ENCODE results near the gene SPOUT1.
"Not testable (repeated sequence)": the region's sequence is repeated elsewhere in the genome, so short reads cannot be mapped to it uniquely, and the experiment has no call there.

The SPOUT1 gene

GRCh38 chr9:128809831-128810230, 19.8 kb downstream of the SPOUT1 start:
- DNase-seq, result no peak

DNA sequence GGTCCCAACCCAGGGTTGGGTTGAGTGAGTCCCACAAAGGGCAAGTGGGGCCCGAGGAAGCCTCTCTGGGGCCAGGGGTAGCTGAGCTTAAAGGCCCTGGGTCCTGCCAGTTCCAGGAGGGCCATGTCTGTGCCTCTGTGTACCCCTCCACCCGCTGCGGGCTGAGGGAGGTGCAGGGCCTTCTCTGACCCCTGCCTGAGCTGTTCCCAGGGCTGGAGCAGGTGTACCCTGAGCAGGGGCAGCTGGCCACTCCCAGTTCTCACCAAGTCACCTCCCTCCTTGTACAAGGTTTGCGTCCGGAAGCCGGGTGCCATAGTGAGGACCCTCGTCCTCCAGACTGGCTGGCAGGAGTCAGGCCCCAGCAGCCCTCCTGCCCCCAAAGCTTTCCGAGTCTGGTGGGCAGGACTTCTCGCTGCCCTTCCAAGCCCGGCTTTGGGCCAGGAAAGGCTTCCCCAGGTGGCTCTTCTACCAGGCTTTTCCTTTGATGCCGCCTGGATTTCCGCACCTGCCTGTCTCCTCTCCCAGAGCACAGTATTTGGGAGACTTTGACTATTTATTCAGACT, 20.5 kb downstream of the SPOUT1 start:
- no peak for DNase-seq

GRCh38 chr9:128808543-128808942, 21.1 kb downstream of the SPOUT1 start:
- no peak for DNase-seq

- DNase-seq, result no peak
These were observed 21.8 kb downstream of the SPOUT1 start for GRCh38 chr9:128807827-128808226.

DNA sequence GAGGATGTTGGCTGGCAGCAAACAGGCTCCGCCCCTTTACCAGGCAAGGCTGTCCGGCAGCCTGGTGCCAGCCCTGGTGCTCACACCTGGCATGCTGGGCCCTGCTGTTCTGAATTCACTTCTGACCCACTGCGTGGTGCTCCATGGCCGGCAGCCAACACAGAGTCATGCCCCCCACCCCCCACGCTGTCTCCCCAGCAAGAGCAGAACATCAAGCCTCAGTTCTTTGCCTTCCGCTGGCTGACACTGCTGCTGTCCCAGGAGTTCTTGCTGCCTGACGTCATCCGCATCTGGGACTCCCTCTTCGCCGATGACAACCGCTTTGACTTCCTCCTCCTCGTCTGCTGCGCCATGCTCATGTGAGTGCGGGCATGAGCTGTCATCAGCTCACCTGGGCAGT, 23.9 kb downstream of the SPOUT1 start:
- no peak for DNase-seq

GRCh38 chr9:128802482-128802881, 27.1 kb downstream of the SPOUT1 start:
- no peak for DNase-seq

GRCh38 chr9:128800061-128800460, 29.5 kb downstream of the SPOUT1 start:
- DNase-seq, result no peak

DNA sequence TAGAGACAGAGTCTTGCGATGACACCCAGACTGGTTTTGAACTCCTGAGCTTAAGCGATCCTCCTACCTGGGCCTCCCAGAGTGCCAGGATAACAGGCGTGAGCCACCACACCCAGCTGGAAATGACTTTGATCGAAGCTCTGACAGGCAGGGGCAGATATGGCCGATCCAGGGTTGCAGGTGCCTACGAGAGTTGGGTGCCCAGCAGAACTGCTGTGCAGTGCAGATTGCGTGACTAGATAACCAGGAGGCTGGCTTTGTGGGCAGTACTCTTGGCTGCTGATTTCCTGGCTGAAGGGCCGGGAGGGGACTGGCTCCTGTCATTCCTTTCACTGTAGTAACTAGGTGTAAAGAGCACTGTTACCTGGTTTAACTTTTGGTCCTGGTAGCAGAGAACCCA, 30.7 kb downstream of the SPOUT1 start:
- DNase-seq, result no peak

- not testable (repeated sequence) for DNase-seq
These were observed 34.6 kb downstream of the SPOUT1 start for GRCh38 chr9:128794961-128795360.

DNA sequence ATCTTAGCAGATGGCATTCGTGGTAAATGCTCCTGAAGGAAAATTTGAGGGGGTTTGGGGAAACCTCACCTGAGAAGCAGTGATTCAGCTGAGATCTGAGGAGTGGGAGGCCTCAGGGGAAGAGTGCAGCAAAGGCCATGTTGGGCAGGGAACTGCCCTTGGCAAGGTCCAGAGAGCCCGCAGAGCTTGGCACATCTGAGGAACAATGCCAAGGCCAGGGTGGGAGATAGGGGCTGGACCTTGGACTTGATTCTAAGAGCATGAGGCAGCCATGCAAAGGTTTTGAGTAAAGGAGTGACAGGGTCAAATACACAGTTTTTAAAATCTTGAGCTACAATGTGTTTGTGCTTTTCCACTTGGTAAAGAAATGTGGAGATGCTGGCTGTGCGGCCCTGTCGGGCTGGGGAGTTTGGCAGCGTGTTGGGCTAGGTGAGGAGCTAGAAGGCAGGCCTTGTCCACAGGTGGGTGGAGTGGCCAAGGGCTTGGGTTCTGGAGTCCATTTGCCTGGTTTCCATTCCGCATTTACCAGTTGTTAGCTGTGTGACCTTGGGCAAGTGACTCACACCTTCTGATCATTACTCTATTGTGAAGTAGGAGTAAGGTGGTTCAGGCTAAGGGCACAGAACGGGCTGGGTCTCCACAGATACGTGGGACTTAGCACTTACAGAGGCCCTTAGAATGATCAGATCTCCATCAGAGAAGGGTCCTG, 36.5 kb downstream of the SPOUT1 start:
- DNase-seq, result no peak

GRCh38 chr9:128792134-128792533, 37.5 kb downstream of the SPOUT1 start:
- no peak for DNase-seq

DNA sequence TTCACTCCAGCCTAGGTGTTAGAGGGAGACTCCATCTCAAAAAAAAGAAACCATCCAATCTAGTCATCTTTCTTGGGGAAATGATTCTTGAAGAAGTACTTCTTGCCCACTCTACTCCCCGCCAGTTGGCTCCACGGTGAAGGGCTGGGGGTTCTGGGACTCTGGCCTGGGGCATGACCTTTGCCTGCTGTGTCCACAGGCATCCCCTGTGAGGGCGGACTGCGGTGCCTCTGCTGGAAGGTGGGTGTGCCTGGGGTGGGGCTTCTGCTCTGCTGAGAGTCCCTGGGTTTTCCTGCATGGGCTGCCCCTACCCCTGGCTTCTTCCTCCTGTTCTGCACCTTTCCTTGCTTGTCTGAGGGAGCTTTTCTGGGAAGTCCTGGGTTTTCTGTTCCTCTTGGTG, 39.1 kb downstream of the SPOUT1 start:
- no peak for DNase-seq

GRCh38 chr9:128788445-128788844, 41.1 kb downstream of the SPOUT1 start:
- DNase-seq, result no peak

DNA sequence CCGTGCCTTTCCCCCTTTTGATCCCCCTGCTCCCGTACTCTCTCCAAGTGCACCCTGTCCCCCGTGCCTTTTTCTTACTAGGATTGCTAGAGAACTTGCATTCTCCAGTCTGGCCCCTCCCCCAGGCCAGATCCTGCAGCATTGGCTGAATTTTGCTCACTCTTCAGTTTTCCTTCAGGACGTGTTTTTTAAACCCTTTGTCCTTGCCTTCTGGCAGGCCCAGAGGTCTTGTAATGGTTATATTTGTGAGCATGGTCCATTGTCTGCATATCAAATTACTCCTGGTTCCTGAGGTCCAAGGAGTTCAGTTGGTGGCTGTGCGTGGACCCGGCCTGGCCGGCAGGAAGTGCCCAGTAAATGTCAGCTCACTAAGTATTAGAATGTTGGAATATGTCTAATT, 41.9 kb downstream of the SPOUT1 start:
- no peak for DNase-seq

DNA sequence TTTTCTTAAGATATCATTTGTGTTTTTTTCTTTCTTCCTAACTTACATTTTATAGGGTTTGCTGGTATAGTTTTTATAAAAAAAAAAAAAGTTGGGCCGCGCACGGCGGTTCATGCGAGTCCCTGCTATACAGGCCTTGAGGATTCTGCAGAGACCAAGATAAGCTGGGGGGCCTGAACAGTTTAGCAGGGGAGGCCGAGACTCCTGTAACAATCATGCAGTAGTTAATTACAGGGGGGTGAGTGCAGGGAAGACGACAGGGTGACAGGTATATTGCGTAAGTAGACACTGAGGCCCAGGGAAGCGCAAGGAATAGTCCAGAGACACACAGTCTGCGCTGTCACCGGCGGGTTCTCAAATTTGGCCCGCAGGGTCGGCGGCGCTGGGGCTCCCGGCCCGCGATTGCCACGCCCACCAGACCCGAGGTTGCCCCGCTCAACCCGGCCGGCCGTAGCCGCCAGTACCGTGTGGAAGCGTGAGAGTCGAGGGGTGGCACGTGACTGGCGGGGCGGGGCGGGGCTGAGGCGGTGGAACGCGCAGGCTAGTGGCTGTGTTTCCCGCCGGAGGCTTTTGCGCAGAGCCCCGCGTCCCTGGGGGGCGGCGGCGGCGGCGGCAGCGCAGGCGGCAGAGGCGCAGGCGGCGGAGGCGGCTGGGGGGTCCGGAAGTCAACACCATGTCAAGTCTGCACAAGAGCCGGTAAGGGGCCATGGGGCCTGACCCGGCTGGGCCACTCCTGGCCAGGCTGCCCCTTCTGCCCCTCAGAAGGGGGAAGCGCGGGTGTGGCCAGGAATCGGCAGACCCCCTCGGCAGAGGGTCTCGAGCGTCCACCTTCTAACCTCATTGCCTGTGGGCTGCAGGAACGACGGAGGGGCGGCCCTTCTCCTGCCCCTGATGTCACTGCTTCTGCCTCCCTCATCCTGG, 42.7 kb downstream of the SPOUT1 start, which contains the start of gene TBC1D13:
Gene TBC1D13 (plus strand): TSS at position 573 of the 921 bp plus-strand sequence. CDS start 101 bp downstream, at position 674.
- peak; percentile 89 for DNase-seq

DNA sequence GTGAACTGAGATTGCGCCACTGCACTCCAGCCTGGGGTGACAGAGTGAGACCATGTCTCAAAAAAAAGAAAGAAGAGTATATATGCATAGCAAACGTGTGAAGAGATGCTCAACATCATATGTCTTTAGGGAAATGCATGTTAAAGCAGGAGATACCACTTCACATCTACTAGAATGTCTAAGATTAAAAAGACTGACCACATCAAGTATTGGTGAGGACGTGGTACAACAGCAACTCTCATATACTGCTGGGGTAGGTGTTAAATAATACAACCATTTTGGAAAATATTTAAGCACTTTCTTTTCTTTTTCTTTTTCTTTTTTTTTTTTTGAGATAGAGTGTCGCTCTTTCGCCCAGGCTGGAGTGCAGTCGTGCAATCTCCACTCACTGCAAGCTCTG, 44.2 kb downstream of the SPOUT1 start:
- DNase-seq, result no peak

GRCh38 chr9:128782669-128783068, 46.9 kb downstream of the SPOUT1 start:
- DNase-seq, result no peak

DNA sequence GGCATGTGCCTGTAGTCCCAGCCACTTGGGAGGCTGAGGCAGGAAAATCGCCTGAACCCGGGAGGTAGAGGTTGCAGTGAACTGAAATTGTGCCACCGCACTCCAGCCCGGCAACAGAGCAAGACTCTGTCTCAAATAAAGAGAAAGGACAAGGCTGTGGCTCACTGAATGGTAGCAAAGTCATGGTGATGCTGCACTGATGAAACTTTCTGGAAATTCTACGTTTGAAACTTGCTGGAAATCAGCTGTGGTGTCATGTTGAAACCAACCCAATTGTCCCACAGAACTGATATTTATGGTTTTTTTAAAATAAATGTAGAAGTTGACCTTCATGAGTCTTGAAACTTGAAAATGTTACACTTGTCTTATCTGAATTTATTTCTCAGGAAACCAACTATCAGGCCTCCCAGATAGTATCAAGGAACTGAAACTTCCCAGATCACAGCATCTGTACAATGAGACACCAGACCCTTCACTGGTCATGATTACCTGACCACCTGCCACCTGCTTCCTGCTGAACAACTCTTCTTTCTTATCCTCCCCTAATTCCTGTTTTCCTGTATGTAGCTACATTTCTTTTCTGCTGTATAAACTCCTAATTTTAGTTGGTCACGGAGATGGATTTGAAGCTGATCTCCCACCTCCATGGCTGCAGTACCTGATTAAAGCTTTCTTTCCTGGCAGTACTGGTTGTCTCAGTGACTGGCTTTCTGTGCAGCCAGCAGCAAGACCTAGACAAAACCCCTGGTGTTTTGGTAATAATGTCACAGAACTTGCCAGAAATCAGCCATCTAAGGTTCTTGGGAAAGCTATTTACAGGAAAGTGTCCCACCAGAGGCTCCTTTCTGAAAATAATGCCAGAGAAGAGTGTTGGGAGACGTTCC, 48.2 kb downstream of the SPOUT1 start:
- no peak for DNase-seq

GRCh38 chr9:128780093-128780492, 49.5 kb downstream of the SPOUT1 start:
- not testable (repeated sequence) for DNase-seq

- no peak for DNase-seq
These were observed 54.8 kb downstream of the SPOUT1 start for GRCh38 chr9:128774804-128775203.

GRCh38 chr9:128773049-128773448, 56.5 kb downstream of the SPOUT1 start:
- no peak for DNase-seq

DNA sequence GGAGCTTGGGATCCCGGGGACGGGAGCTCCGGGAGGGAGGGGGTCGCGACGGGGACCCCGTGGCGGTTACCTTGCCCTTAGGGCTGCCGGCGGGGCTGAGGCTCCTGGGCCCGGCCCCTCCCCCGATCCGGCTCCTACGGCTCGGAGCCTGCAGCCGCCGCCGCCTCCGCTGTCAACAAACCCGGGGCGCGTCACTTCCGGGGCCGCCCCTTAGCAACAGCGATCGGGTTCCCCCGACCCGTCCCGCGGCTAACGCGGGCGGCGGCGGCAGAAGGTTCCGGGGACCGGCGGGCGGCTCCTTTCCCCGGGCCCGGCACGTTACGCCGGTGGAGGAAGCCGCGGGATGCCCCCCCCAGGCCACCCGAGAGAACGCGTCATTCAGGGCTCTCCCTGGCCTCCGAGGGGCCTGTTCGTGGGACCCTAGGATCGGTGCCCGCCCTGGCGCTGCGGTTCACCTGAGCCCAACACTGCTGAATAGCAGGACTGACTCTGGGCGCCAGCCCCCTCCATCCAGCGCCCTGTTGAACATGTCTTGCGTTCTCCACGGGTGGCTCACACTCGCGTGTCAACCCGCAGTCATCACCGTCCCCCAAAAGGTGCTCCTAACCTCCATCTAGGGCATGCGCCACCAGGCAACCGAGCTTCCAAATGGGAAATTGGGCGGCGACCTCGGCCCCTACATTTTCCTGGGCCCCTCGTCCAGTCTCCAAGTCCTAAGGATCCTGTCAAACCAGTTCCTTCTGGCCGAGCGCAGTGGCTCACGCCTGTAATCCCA, 57.7 kb downstream of the SPOUT1 start, which contains the start of gene ZER1:
Gene ZER1 (minus strand): TSS at position 183 of the 775 bp plus-strand sequence. CDS start 16,362 bp downstream, outside the sequence.
- DNase-seq, result peak; percentile 95

Measured in stimulated activated CD4-positive, alpha-beta T cell treated with anti-CD3 and anti-CD28 coated beads, Interleukin-4, amount 100 ng/mL, for 1 hour (primary cell).